HepG2 (cell line): ENCODE data around the gene DBN1. TPM values are rescaled to one million over a fixed set of nuclear protein-coding genes. Genes with fewer than 3 reads are reported as not detected.

Experiments
- AGO1 ChIP-seq: fragments of 200-400 bp; formaldehyde crosslinking; IDR thresholded peaks from 2 replicates; pipeline ENCODE4 v1.6.1; 2017; ENCODE audit warnings: mild to moderate bottlenecking, low read depth, low read length, moderate library complexity; ENCODE audit not compliant: poor library complexity, severe bottlenecking
- ARHGAP35 ChIP-seq: sonication (generic); formaldehyde crosslinking; IDR thresholded peaks from 2 replicates; pipeline ENCODE4 v1.9.0; 2022; ENCODE audit warnings: mild to moderate bottlenecking, inconsistent platforms, moderate library complexity, missing genetic modification reagents, borderline replicate concordance
- BHLHE40 ChIP-seq: IDR thresholded peaks from 2 replicates; pipeline ENCODE4 v1.6.1; 2011; ENCODE audit warnings: low read length, improper control_type of control experiment
- CENPT ChIP-seq: sonication (generic); formaldehyde crosslinking; IDR thresholded peaks from 2 replicates; pipeline ENCODE4 v1.8.0; 2022; ENCODE audit warnings: low read depth, mild to moderate bottlenecking, moderate library complexity, missing genetic modification reagents
- FOXK2 ChIP-seq: fragments of 450-650 bp; IDR thresholded peaks from 2 replicates; pipeline ENCODE4 v1.6.1; 2016
- HOMEZ ChIP-seq: IDR thresholded peaks from 2 replicates; pipeline ENCODE4 v1.6.1; 2016; ENCODE audit warnings: low read depth
- KDM2A ChIP-seq: sonication (generic); formaldehyde crosslinking; IDR thresholded peaks from 2 replicates; pipeline ENCODE4 v1.4.0; 2020; ENCODE audit warnings: low read depth, missing genetic modification reagents, borderline replicate concordance
- MAFK ChIP-seq, 2 experiments: IDR thresholded peaks in 1 of 2; conservative IDR thresholded peaks in 1 of 2; 2 replicates each; pipeline ENCODE4 v1.6.1; 2011; ENCODE audit warnings: improper control_type of control experiment in 2 of 2, low read length in 2 of 2
- NR2C2 ChIP-seq: sonication (generic); formaldehyde crosslinking; IDR thresholded peaks from 2 replicates; pipeline ENCODE4 v1.4.0; 2020; ENCODE audit warnings: missing genetic modification reagents, mild to moderate bottlenecking, moderate library complexity, borderline replicate concordance
- RXRA ChIP-seq: sonication (generic); formaldehyde crosslinking; IDR thresholded peaks from 2 replicates; pipeline ENCODE4 v1.5.1; 2020; ENCODE audit warnings: missing genetic modification reagents
- ZBTB38 ChIP-seq: sonication (generic); formaldehyde crosslinking; IDR thresholded peaks from 2 replicates; pipeline ENCODE4 v1.5.1; 2020; ENCODE audit warnings: mild to moderate bottlenecking, missing genetic modification reagents
- ZBTB4 ChIP-seq: sonication (generic); formaldehyde crosslinking; IDR thresholded peaks from 2 replicates; pipeline ENCODE4 v1.4.0; 2020; ENCODE audit warnings: missing genetic modification reagents, mild to moderate bottlenecking, borderline replicate concordance
- ZNF451 ChIP-seq: sonication (generic); formaldehyde crosslinking; IDR thresholded peaks from 2 replicates; pipeline ENCODE4 v1.5.0; 2020; ENCODE audit warnings: mild to moderate bottlenecking, missing genetic modification reagents
- ZNF619 ChIP-seq: sonication (generic); formaldehyde crosslinking; IDR thresholded peaks from 2 replicates; pipeline ENCODE4 v1.4.0; 2020; ENCODE audit warnings: mild to moderate bottlenecking, missing genetic modification reagents
- ZNF724P ChIP-seq: sonication (generic); formaldehyde crosslinking; IDR thresholded peaks from 2 replicates; pipeline ENCODE4 v1.8.0; 2022; ENCODE audit warnings: missing genetic modification reagents, borderline replicate concordance
- ZXDC ChIP-seq: sonication (generic); formaldehyde crosslinking; IDR thresholded peaks from 2 replicates; pipeline ENCODE4 v1.5.0; 2020; ENCODE audit warnings: mild to moderate bottlenecking, missing genetic modification reagents
- polyA plus RNA-seq, 8 experiments: library from polyadenylated mRNA; depleted of rRNA in 3 of 8; stranded (reverse) in 7 of 8; unstranded in 1 of 8; fragments of >200 nt; fragmentation: Illumina TruSeq in 4 of 8; extraction: Trizol in 4 of 8; gene quantifications; 2 replicates each; pipeline versions ENCODE4 v1.2.1 to v1.2.3, GENCODE V29; 2011 to 2016; ENCODE audit warnings: low read depth in 4 of 8, missing spikeins in 1 of 8, mixed read lengths in 1 of 8; ENCODE audit not compliant: insufficient read depth in 1 of 8
- total RNA-seq, 5 experiments: library from RNA; depleted of rRNA; stranded (reverse); fragments of >200 nt; fragmentation: Illumina TruSeq; extraction: Trizol; gene quantifications; 2 replicates each; pipeline ENCODE4 v1.2.3, GENCODE V29; 2016; ENCODE audit warnings: low read depth in 1 of 5

Gene DBN1
- total and polyA plus RNA-seq, 2 of the 13 experiments (the other 11 are each of a cell fraction or from before 2014, with no cell fraction given), result 27.0 to 37.3 TPM

GRCh38 chr5:177446200-177447065 is 27.0 kb downstream of the DBN1 start, which contains the start of gene PRR7 (continued):
- TF ChIP-seq ZXDC (CRISPR knock-in tag) (0 out of 2 replicates have a peak, but pooled peaks have one; percentile 24), ZBTB4 (CRISPR knock-in tag) (0 out of 2 replicates have a peak, but pooled peaks have one; percentile 50), AGO1 (peak; percentile 97), CENPT (no peak), ZNF619 (CRISPR knock-in tag) (no peak), ZNF451 (CRISPR knock-in tag) (0 out of 2 replicates have a peak, but pooled peaks have one; percentile 39), ZBTB38 (CRISPR knock-in tag) (peak; percentile 82), ZNF724P (no peak), KDM2A (CRISPR knock-in tag) (peak; percentile 60), FOXK2 (no peak), RXRA (CRISPR knock-in tag) (peak; percentile 54; the same call in 1 of the 2 replicates), MAFK (conservative IDR thresholded peaks at IDR 0.05 in 1 of 2, IDR thresholded peaks at IDR 0.05 in 1 of 2; ENCODE audit: low read length in 2 of 2) (no peak), ARHGAP35 (CRISPR knock-in tag) (0 out of 2 replicates have a peak, but pooled peaks have one; percentile 65), BHLHE40 (0 out of 2 replicates have a peak, but pooled peaks have one; percentile 16), HOMEZ (CRISPR knock-in tag) (no peak), NR2C2 (CRISPR knock-in tag) (no peak)
